ENCODE data around the gene UMAD1. TPM values are rescaled to one million over a fixed set of nuclear protein-coding genes. Genes with fewer than 3 reads are reported as not detected.

The UMAD1 gene
- polyA plus RNA-seq, 1 of the 3 experiments (the other 2 are of a cell fraction): 13.9 TPM

DNA sequence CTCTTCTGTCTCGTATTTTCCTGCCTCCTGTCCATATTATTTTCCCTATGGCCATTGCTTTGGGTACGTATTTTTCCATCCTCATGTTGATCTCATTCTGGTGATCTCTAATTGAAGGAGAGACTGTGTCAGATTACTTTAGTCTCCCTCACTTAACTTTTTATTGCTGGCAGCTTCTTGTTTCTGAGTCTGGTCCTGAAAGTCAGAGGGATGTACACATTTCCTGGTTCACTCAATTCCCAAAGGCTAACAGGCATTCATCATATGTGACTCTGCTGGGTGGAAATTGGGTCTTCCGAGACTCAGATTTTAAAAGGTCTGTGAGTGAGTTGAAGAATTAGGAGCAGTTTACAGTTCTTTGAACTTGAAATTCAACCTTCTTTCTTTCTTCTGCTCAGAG is 10.9 kb downstream of the UMAD1 start:
- peaks cover 0 to 28% of the 10 kb centered on the region in 2 experiments; a peak in 2 of 4 replicates for H3K4me1 ChIP-seq (ENCODE audit: control insufficient read depth in 1 of 2, insufficient read depth in 2 of 2, low read depth in 1 of 2, low read length in 1 of 2)
- WGBS (ENCODE audit: low lambda C conversion rate): 77% methylated on average over 3 of the region's 3 CpGs
- ChIA-PET POLR2A (no interaction called here), CTCF (interaction anchor here (1.0 kb wide), 1 partner anchor 9 kb away, joined by 4 read pairs; no protein-coding TSS in a partner anchor)
- H3K9me2 ChIP-seq: no peaks in the 10 kb centered on the region
- H3K9me3 ChIP-seq: no peaks in the 10 kb centered on the region
- H3K36me3 ChIP-seq (replicated peaks in 1 of 2; ENCODE audit: control insufficient read depth in 1 of 2, insufficient read depth in 2 of 2, low read length in 1 of 2): no peaks in the 10 kb centered on the region
- DNase-seq: no peak
- peaks cover 21% of the 10 kb centered on the region; the same call in 1 of the 2 replicates for H3K79me2 ChIP-seq (ENCODE audit: insufficient read depth)
- no peak overlapping the region for H2AFZ ChIP-seq (ENCODE audit: low read depth)
- no peaks in the 10 kb centered on the region for H3K27me3 ChIP-seq (ENCODE audit: insufficient read depth)
- no peak for TF ChIP-seq TAF1 (IDR thresholded peaks at IDR 0.05; ENCODE audit: borderline replicate concordance, low read depth, low read length)
- no peak overlapping the region for H3K4me2 ChIP-seq
- H3F3A ChIP-seq (replicated peaks; ENCODE audit: insufficient read depth): no peaks in the 10 kb centered on the region
- H3K4me3 ChIP-seq (ENCODE audit: low read depth in 2 of 2, low read length in 1 of 2): no peak overlapping the region
- H3K27ac ChIP-seq (ENCODE audit: low read depth in 2 of 2, low read length in 1 of 2): peak overlapping the region in 1 of 2 experiments; percentile 61; a peak in 1 of 4 replicates
- no peak overlapping the region for H3K9ac ChIP-seq
- H4K20me1 ChIP-seq (ENCODE audit: insufficient read depth): no peaks in the 10 kb centered on the region

DNA sequence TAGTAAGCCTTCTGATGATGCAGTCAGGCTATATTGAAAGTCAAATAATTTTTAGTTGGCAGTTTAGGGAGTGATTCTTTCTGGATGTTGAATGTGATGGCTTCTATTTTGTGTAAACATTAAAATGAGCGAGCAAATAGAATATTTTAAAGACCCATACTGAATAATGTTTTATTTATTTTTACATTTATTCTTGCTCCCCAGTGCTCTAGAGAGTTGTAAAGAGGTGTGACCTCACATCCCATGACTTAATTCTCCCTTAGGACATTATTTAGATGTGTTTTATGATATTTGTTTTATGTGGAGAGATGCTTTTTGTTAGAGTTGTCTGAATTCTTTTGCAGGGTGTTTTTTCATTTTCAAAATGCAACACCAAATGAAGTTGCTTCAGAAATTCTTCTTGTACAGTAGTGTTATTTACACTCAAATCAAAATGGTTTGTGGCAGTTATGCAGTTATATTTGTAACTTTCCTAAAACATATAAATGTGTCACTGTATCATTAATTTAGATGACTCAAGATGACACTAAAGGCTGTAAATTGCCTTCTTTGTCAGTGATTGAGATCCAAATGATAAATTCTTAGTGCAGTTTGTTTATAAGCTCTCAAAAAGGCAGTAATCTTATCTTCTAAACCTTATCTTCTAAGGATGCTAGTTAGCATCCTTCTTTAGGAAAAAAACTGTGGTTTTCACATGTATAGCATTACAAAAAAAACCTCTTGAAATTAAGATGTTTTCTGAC is 12.4 kb downstream of the UMAD1 start:
- no peak for TF ChIP-seq GABPA (IDR thresholded peaks at IDR 0.05; ENCODE audit: low read depth)
- TF ChIP-seq CHD2 (IDR thresholded peaks at IDR 0.05; ENCODE audit: low read length, partially characterized antibody): no peak
- TF ChIP-seq GATA2 (CRISPR knock-in tag; IDR thresholded peaks at IDR 0.05): peak; percentile 37; the same call in 1 of the 2 replicates
- no peak for TF ChIP-seq POLR2AphosphoS5 (IDR thresholded peaks at IDR 0.05; ENCODE audit: low read depth, low read length)
- peaks cover 0 to 4% of the 10 kb centered on the region in 2 experiments for H3K36me3 ChIP-seq (replicated peaks in 1 of 2; ENCODE audit: control insufficient read depth in 1 of 2, insufficient read depth in 2 of 2, low read length in 1 of 2)
- 0 out of 2 replicates have a peak, but pooled peaks cover 4% of the 10 kb centered on the region for H3K9me3 ChIP-seq
- H3K4me3 ChIP-seq (ENCODE audit: low read depth in 2 of 2, low read length in 1 of 2): no peak overlapping the region
- no peaks in the 10 kb centered on the region for H3F3A ChIP-seq (replicated peaks; ENCODE audit: insufficient read depth)
- no peak overlapping the region for H3K9ac ChIP-seq
- CTCF ChIA-PET: interaction anchor here (0.6 to 1.4 kb wide), 5 partner anchors 8 to 119 kb away, joined by 3 to 6 read pairs (median 4); no protein-coding TSS in a partner anchor
- H3K79me2 ChIP-seq (ENCODE audit: insufficient read depth): peaks cover 20% of the 10 kb centered on the region; the same call in 1 of the 2 replicates
- H4K20me1 ChIP-seq (ENCODE audit: insufficient read depth): no peaks in the 10 kb centered on the region
- POLR2A ChIA-PET: no interaction called here
- H3K4me2 ChIP-seq: no peak overlapping the region
- DNase-seq: no peak
- H3K9me2 ChIP-seq: no peaks in the 10 kb centered on the region
- H3K27ac ChIP-seq (ENCODE audit: low read depth in 2 of 2, low read length in 1 of 2): peak overlapping the region in 1 of 2 experiments; percentile 84; a peak in 2 of 4 replicates
- WGBS (ENCODE audit: low lambda C conversion rate): 69% methylated on average over 1 of the region's 1 CpG
- no peak overlapping the region for H2AFZ ChIP-seq (ENCODE audit: low read depth)
- no peaks in the 10 kb centered on the region for H3K27me3 ChIP-seq (ENCODE audit: insufficient read depth)
- H3K4me1 ChIP-seq (ENCODE audit: control insufficient read depth in 1 of 2, insufficient read depth in 2 of 2, low read depth in 1 of 2, low read length in 1 of 2): peaks cover 0 to 28% of the 10 kb centered on the region in 2 experiments; a peak in 2 of 4 replicates

DNA sequence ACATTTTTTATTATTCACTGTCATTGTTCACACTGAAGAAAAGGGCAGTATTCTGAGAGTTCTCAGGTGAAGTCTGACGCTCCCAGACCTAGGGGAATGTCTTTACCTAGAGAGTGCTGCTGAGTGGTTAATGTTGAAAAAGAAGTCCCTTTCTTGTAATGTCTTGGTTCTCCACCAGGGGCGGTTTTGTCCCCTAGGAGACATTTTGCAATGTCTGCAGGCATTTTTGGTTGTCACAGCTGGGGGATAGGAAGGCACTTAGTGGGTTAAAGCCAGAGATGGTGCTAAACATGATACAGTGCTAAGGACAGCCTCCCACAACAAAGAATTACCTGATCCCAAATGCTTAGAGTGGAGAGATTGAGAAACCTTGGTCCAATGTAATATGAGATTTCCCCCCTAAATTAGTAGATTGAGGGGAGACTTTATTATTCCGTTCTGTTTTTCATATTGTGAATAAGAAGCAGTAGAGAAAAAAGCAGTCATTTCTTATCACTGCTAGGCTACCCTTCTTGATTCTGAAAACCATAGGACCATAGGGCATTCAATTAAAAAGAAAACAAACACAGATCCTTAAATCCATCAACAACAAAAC is 13.1 kb downstream of the UMAD1 start:
- no peak overlapping the region for H3K4me2 ChIP-seq
- 0 out of 2 replicates have a peak, but pooled peaks cover 4% of the 10 kb centered on the region for H3K9me3 ChIP-seq
- H3K9me2 ChIP-seq: no peaks in the 10 kb centered on the region
- WGBS (ENCODE audit: low lambda C conversion rate): 70% methylated on average over 3 of the region's 3 CpGs
- no peaks in the 10 kb centered on the region for H3K27me3 ChIP-seq (ENCODE audit: insufficient read depth)
- no peaks in the 10 kb centered on the region for H3F3A ChIP-seq (replicated peaks; ENCODE audit: insufficient read depth)
- DNase-seq: peak; percentile 22
- no peak overlapping the region for H2AFZ ChIP-seq (ENCODE audit: low read depth)
- peak overlapping the region in 1 of 2 experiments; percentile 84; a peak in 2 of 4 replicates for H3K27ac ChIP-seq (ENCODE audit: low read depth in 2 of 2, low read length in 1 of 2)
- H3K9ac ChIP-seq: no peak overlapping the region
- H3K4me3 ChIP-seq (ENCODE audit: low read depth in 2 of 2, low read length in 1 of 2): no peak overlapping the region; a peak in 1 of 4 replicates
- H3K79me2 ChIP-seq (ENCODE audit: insufficient read depth): peaks cover 15% of the 10 kb centered on the region; the same call in 1 of the 2 replicates
- CTCF ChIA-PET: interaction anchor here (0.6 to 1.4 kb wide), 5 partner anchors 8 to 214 kb away, joined by 3 to 6 read pairs (median 4); no protein-coding TSS in a partner anchor
- no peaks in the 10 kb centered on the region for H4K20me1 ChIP-seq (ENCODE audit: insufficient read depth)
- TF ChIP-seq, protein P1, sequence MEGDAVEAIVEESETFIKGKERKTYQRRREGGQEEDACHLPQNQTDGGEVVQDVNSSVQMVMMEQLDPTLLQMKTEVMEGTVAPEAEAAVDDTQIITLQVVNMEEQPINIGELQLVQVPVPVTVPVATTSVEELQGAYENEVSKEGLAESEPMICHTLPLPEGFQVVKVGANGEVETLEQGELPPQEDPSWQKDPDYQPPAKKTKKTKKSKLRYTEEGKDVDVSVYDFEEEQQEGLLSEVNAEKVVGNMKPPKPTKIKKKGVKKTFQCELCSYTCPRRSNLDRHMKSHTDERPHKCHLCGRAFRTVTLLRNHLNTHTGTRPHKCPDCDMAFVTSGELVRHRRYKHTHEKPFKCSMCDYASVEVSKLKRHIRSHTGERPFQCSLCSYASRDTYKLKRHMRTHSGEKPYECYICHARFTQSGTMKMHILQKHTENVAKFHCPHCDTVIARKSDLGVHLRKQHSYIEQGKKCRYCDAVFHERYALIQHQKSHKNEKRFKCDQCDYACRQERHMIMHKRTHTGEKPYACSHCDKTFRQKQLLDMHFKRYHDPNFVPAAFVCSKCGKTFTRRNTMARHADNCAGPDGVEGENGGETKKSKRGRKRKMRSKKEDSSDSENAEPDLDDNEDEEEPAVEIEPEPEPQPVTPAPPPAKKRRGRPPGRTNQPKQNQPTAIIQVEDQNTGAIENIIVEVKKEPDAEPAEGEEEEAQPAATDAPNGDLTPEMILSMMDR (IDR thresholded peaks at IDR 0.05): peak; percentile 67
- TF ChIP-seq RAD21 (IDR thresholded peaks at IDR 0.05; ENCODE audit: low read length) (peak; percentile 27; the same call in 1 of the 2 replicates), TCF12 (IDR thresholded peaks at IDR 0.05) (no peak)
- H3K4me1 ChIP-seq (ENCODE audit: control insufficient read depth in 1 of 2, insufficient read depth in 2 of 2, low read depth in 1 of 2, low read length in 1 of 2): peaks cover 0 to 28% of the 10 kb centered on the region in 2 experiments; a peak in 2 of 4 replicates
- H3K36me3 ChIP-seq (replicated peaks in 1 of 2; ENCODE audit: control insufficient read depth in 1 of 2, insufficient read depth in 2 of 2, low read length in 1 of 2): peaks cover 0 to 4% of the 10 kb centered on the region in 2 experiments
- POLR2A ChIA-PET: no interaction called here
